ENCODE data around the gene PDGFC. TPM values are rescaled to one million over a fixed set of nuclear protein-coding genes. Genes with fewer than 3 reads are reported as not detected.

Gene PDGFC
- total RNA-seq, 2 donors from 2014 or later = 19.1 to 21.8 TPM

- WGBS, 2 donors = 9 to 10% methylated on average over 2 of the region's 2 CpGs
- H3K27me3 ChIP-seq = no peaks in the 10 kb centered on the region
- TF ChIP-seq CTCF (IDR thresholded peaks at IDR 0.05) (no peak), POLR2A (IDR thresholded peaks at IDR 0.05) (peak in 1 of 3 donors; percentile 14)
- no peak overlapping the region for H3K4me3 ChIP-seq
- ATAC-seq (peak; percentile 58), DNase-seq (peak; percentile 18 to 36 (median 32))
- peaks cover 25% of the 10 kb centered on the region for H3K4me1 ChIP-seq
- H3K9me3 ChIP-seq = no peaks in the 10 kb centered on the region
- peak overlapping the region; percentile 53 to 93 (median 78) for H3K27ac ChIP-seq
- intact Hi-C loops (cut with DNase I) = no loop called here
- no peaks in the 10 kb centered on the region for H3K36me3 ChIP-seq (replicated peaks in 1 of 2; ENCODE audit: insufficient read depth in 1 of 2, low read depth in 2 of 2)
Observed at GRCh38 chr4:157005193-157005592, 33.6 kb upstream of the PDGFC start.

GRCh38 chr4:157004279-157005161, 32.9 kb upstream of the PDGFC start:
- Histone ChIP-seq H3K36me3 (replicated peaks in 1 of 2; ENCODE audit: insufficient read depth in 1 of 2, low read depth in 2 of 2) (no peaks in the 10 kb centered on the region), H3K4me1 (peaks cover 32% of the 10 kb centered on the region), H3K27me3 (no peaks in the 10 kb centered on the region), H3K4me3 (no peak overlapping the region), H3K27ac (peak overlapping the region; percentile 53 to 93 (median 82)), H3K9me3 (no peaks in the 10 kb centered on the region)
- intact Hi-C loops (cut with DNase I) = no loop called here
- ATAC-seq (peak; percentile 98), DNase-seq (peak in 1 of 4 donors; percentile 63)
- 10 to 11% methylated on average over 5 of the region's 5 CpGs for WGBS, 2 donors
- TF ChIP-seq POLR2A (IDR thresholded peaks at IDR 0.05) (no peak), CTCF (IDR thresholded peaks at IDR 0.05) (no peak)

- DNase-seq = peak; percentile 67 to 88 (median 74)
- no peaks in the 10 kb centered on the region for H3K27me3 ChIP-seq
- no peaks in the 10 kb centered on the region for H3K9me3 ChIP-seq
- H3K36me3 ChIP-seq (replicated peaks in 1 of 2; ENCODE audit: insufficient read depth in 1 of 2, low read depth in 2 of 2) = no peaks in the 10 kb centered on the region
- TF ChIP-seq CTCF (IDR thresholded peaks at IDR 0.05) = peak in 1 of 7 experiments; percentile 5
- TF ChIP-seq POLR2A (IDR thresholded peaks at IDR 0.05) = no peak
- WGBS, 2 donors = 13 to 19% methylated on average over 2 of the region's 2 CpGs
- peak overlapping the region; percentile 41 to 84 (median 73) for H3K27ac ChIP-seq
- peaks cover 42% of the 10 kb centered on the region for H3K4me1 ChIP-seq
- H3K4me3 ChIP-seq = no peak overlapping the region
- ATAC-seq = peak; percentile 93
- intact Hi-C loops (cut with DNase I) = no loop called here
Observed at GRCh38 chr4:156999175-156999517, 27.5 kb upstream of the PDGFC start.

- WGBS, 2 donors = 12 to 18% methylated on average over 1 of the region's 1 CpG
- intact Hi-C loops (cut with DNase I) = no loop called here
- ATAC-seq = peak; percentile 58
Observed at GRCh38 chr4:156998500-156999174, 27.0 kb upstream of the PDGFC start.

More at GRCh38 chr4:156998500-156999174, 27.0 kb upstream of the PDGFC start:
- no peak for TF ChIP-seq CTCF (IDR thresholded peaks at IDR 0.05)
- no peak for TF ChIP-seq POLR2A (IDR thresholded peaks at IDR 0.05)
- no peaks in the 10 kb centered on the region for H3K36me3 ChIP-seq (replicated peaks in 1 of 2; ENCODE audit: insufficient read depth in 1 of 2, low read depth in 2 of 2)
- DNase-seq = peak in 3 of 4 donors; percentile 18 to 48 (median 32)
- H3K4me1 ChIP-seq = peaks cover 37% of the 10 kb centered on the region
- no peak overlapping the region for H3K4me3 ChIP-seq
- H3K27me3 ChIP-seq = no peaks in the 10 kb centered on the region
- no peaks in the 10 kb centered on the region for H3K9me3 ChIP-seq
- H3K27ac ChIP-seq = peak overlapping the region; percentile 41 to 84 (median 73)
